ENCODE data around the gene FUBP3.

Gene FUBP3

DNA sequence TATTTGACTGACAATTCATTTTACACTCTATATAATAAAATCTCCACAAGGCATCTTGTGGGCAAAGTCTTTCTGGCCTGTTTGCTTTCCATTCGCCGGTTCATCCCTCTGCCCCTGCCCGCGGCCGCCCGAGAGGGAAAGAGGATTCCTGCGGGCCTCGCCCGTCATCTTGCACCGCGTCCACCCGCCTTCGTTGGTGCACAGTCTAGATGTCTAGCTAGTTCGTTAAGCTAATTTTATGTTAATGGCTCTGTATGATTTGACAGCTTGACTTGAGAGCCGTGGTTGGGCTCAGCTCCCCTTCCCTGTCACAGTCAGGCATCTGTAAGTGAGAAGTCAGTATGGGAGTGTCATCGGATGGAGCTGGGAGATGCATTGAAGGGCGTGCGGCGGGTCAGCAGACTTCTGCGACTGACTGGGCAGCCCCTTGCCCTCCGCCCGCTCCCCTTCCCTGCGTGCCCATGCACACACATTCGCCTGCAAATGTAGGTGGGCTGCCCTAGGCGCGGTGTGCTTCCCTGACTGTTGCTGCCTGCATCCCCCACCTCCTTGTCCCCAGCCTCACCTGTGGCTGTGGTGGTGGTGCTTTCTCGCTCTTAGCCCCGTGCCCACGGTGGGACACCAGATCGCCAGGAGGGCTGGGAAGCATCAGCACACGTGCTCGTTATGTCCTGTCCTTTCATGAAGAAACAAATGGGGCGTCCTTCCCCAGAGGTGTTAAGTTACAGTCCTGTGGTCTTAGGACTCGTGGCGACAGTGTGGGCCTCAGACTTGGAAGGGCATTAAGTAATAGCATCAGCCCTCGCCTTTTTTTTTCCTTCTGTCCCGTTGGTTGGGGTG lies 59.1 kb downstream of the FUBP3 start:
- H3K36me3 ChIP-seq (ENCODE audit: insufficient read depth, low read length): peaks cover 51% of the 10 kb centered on the region
- H3K27me3 ChIP-seq (ENCODE audit: insufficient read depth, low read length): no peaks in the 10 kb centered on the region
- WGBS: 89% methylated on average over 37 of the region's 37 CpGs
- H3K4me1 ChIP-seq (ENCODE audit: insufficient read depth, low read length): peaks cover 16% of the 10 kb centered on the region
- H3K9me3 ChIP-seq (ENCODE audit: insufficient read depth, low read depth, low read length): no peaks in the 10 kb centered on the region
- H3K4me3 ChIP-seq (ENCODE audit: low read length): no peak overlapping the region
- no peak overlapping the region for H3K27ac ChIP-seq (ENCODE audit: low read depth, low read length)
- H3K9ac ChIP-seq (ENCODE audit: low read depth, low read length): no peak overlapping the region; the same call in 1 of the 2 replicates

GRCh38 chr9:130639124-130639765 lies 59.9 kb downstream of the FUBP3 start:
- Histone ChIP-seq H3K27ac (ENCODE audit: low read depth, low read length) (no peak overlapping the region), H3K9me3 (ENCODE audit: insufficient read depth, low read depth, low read length) (no peaks in the 10 kb centered on the region), H3K27me3 (ENCODE audit: insufficient read depth, low read length) (no peaks in the 10 kb centered on the region), H3K4me3 (ENCODE audit: low read length) (no peak overlapping the region), H3K36me3 (ENCODE audit: insufficient read depth, low read length) (peaks cover 44% of the 10 kb centered on the region), H3K4me1 (ENCODE audit: insufficient read depth, low read length) (peaks cover 16% of the 10 kb centered on the region), H3K9ac (ENCODE audit: low read depth, low read length) (no peak overlapping the region)
- WGBS: 73% methylated on average over 20 of the region's 20 CpGs

GRCh38 chr9:130639866-130640555 lies 60.6 kb downstream of the FUBP3 start:
- H3K27me3 ChIP-seq (ENCODE audit: insufficient read depth, low read length): no peaks in the 10 kb centered on the region

GRCh38 chr9:130640681-130641080 lies 61.3 kb downstream of the FUBP3 start:
- H3K9me3 ChIP-seq (ENCODE audit: insufficient read depth, low read depth, low read length): no peaks in the 10 kb centered on the region
- H3K27me3 ChIP-seq (ENCODE audit: insufficient read depth, low read length): no peaks in the 10 kb centered on the region

More at GRCh38 chr9:130639866-130640555, 60.6 kb downstream of the FUBP3 start:
- no peaks in the 10 kb centered on the region for H3K9me3 ChIP-seq (ENCODE audit: insufficient read depth, low read depth, low read length)
- H3K9ac ChIP-seq (ENCODE audit: low read depth, low read length): no peak overlapping the region
- no peak overlapping the region for H3K4me3 ChIP-seq (ENCODE audit: low read length)
- peaks cover 36% of the 10 kb centered on the region for H3K36me3 ChIP-seq (ENCODE audit: insufficient read depth, low read length)
- no peak overlapping the region for H3K27ac ChIP-seq (ENCODE audit: low read depth, low read length)
- 95% methylated on average over 17 of the region's 17 CpGs for WGBS
- peaks cover 16% of the 10 kb centered on the region for H3K4me1 ChIP-seq (ENCODE audit: insufficient read depth, low read length)

DNA sequence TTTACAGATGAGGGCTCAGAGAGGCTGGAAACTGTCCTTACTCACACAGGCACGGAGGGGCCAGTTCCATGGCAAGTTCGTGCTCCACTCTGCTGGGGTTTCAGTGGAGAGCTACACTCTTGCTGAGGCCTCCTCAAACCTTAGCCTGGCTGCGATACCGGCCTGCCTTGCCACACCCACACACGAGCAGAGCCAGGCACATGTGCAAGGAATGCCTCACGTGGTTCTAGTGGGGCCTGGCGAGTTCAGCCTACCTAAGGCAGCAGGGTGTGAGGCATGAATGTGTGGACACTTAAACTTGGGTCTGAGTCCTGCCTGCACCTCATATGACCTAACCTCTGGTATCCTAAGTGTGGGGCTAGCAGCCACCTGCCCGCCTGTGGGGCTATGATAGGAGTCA lies 63.5 kb downstream of the FUBP3 start:
- H3K27me3 ChIP-seq (ENCODE audit: insufficient read depth, low read length): no peaks in the 10 kb centered on the region
- no peak overlapping the region for H3K9ac ChIP-seq (ENCODE audit: low read depth, low read length)
- H3K4me3 ChIP-seq (ENCODE audit: low read length): no peak overlapping the region
- H3K36me3 ChIP-seq (ENCODE audit: insufficient read depth, low read length): peaks cover 9% of the 10 kb centered on the region
- H3K4me1 ChIP-seq (ENCODE audit: insufficient read depth, low read length): peaks cover 15% of the 10 kb centered on the region
- no peaks in the 10 kb centered on the region for H3K9me3 ChIP-seq (ENCODE audit: insufficient read depth, low read depth, low read length)
- WGBS: 92% methylated on average over 8 of the region's 8 CpGs
- no peak overlapping the region for H3K27ac ChIP-seq (ENCODE audit: low read depth, low read length)

More at GRCh38 chr9:130640681-130641080, 61.3 kb downstream of the FUBP3 start:
- H3K4me3 ChIP-seq (ENCODE audit: low read length): no peak overlapping the region
- peaks cover 16% of the 10 kb centered on the region for H3K4me1 ChIP-seq (ENCODE audit: insufficient read depth, low read length)
- peaks cover 30% of the 10 kb centered on the region for H3K36me3 ChIP-seq (ENCODE audit: insufficient read depth, low read length)
- 76% methylated on average over 7 of the region's 7 CpGs for WGBS
- no peak overlapping the region for H3K9ac ChIP-seq (ENCODE audit: low read depth, low read length)
- no peak overlapping the region for H3K27ac ChIP-seq (ENCODE audit: low read depth, low read length)

DNA sequence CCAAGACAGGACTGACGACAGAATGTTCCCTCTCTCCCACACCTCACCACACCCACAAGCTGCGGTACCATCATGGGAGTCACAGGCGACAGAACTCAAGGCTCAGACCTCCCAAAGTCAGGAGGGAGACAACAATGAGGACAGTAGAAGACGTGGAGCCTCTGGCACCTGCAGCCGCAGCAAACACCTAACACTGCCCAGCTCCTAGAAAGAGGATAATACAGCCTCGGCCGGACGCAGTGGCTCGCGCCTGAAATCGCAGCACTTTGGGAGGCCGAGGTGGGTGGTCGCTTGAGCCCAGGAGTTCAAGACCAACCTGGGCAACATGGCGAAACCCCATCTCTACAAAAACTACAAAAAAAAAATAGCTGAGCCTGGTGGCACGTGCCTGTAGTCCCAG lies 71.8 kb downstream of the FUBP3 start:
- Histone ChIP-seq H3K27me3 (ENCODE audit: insufficient read depth, low read length) (peaks cover 21% of the 10 kb centered on the region), H3K27ac (ENCODE audit: low read depth, low read length) (no peak overlapping the region), H3K36me3 (ENCODE audit: insufficient read depth, low read length) (no peaks in the 10 kb centered on the region), H3K9me3 (ENCODE audit: insufficient read depth, low read depth, low read length) (no peaks in the 10 kb centered on the region), H3K4me1 (ENCODE audit: insufficient read depth, low read length) (no peaks in the 10 kb centered on the region), H3K4me3 (ENCODE audit: low read length) (no peak overlapping the region), H3K9ac (ENCODE audit: low read depth, low read length) (no peak overlapping the region)
- WGBS: 88% methylated on average over 15 of the region's 15 CpGs

DNA sequence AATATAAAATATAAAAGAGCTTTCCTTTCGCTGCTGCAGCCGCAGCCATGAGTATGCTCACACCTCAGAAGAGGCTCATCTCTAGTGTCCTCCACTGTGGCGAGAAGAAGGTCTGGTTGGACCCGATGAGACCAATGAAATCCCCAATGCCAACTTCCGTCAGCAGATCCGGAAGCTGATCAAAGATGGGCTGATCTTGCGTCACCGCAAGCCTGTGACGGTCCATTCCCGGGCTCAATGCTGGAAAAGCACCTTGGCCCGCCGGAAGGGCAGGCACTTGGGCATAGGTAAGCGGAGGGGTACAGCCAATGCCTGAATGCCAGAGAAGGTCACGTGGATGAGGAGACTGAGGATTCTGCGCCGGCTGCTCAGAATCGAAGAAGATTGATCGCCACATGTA lies 72.4 kb downstream of the FUBP3 start:
- Histone ChIP-seq H3K4me3 (ENCODE audit: low read length) (no peak overlapping the region), H3K36me3 (ENCODE audit: insufficient read depth, low read length) (no peaks in the 10 kb centered on the region), H3K4me1 (ENCODE audit: insufficient read depth, low read length) (no peaks in the 10 kb centered on the region), H3K9me3 (ENCODE audit: insufficient read depth, low read depth, low read length) (no peaks in the 10 kb centered on the region), H3K9ac (ENCODE audit: low read depth, low read length) (no peak overlapping the region), H3K27ac (ENCODE audit: low read depth, low read length) (no peak overlapping the region), H3K27me3 (ENCODE audit: insufficient read depth, low read length) (peaks cover 26% of the 10 kb centered on the region)
- 94% methylated on average over 18 of the region's 18 CpGs for WGBS

GRCh38 chr9:130654879-130655278 lies 75.5 kb downstream of the FUBP3 start:
- Histone ChIP-seq H3K4me1 (ENCODE audit: insufficient read depth, low read length) (no peaks in the 10 kb centered on the region), H3K36me3 (ENCODE audit: insufficient read depth, low read length) (no peaks in the 10 kb centered on the region), H3K27ac (ENCODE audit: low read depth, low read length) (no peak overlapping the region), H3K9me3 (ENCODE audit: insufficient read depth, low read depth, low read length) (0 out of 2 replicates have a peak, but pooled peaks cover 3% of the 10 kb centered on the region), H3K27me3 (ENCODE audit: insufficient read depth, low read length) (peaks cover 57% of the 10 kb centered on the region), H3K9ac (ENCODE audit: low read depth, low read length) (no peak overlapping the region), H3K4me3 (ENCODE audit: low read length) (no peak overlapping the region)
- 88% methylated on average over 4 of the region's 6 CpGs for WGBS

DNA sequence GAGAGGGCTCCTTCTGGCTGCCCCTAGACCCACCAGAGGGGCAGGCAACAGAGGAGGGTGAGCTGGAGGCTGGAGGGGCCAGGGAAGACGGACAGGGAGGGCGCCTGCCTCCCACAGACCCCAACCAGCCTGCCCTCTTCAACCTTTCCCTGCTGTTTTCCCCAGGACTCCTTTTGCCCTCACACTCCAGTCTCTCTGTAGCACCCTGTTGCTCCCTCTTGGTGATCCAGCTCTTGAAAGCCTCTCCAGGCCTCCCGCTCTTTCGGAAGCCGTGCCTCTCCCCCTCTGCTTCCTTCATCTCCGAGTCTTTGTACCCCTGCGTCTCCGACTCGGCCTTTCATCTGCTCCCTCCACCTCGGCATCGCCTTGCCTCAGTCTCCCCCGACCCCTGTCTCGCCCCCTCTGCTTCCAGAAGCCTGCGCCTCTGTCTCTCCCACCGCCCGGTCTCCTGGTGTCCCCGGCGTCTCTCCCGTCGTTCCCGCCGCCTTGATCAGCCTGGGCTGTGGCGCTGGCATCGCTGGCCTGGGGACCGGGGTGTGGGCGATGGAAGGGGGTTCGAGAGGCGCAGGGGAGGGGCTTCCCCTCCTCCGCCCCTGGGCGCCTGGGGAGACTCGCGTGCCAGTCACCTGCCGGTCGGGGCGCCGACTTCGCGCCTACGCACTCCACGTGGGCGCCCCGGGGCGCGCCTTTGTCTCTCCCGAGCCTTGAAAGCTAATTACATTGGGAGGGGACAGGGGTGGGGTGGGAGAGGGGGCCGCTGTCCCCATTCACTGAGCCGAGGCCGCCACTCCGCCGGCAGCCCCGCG lies 79.7 kb downstream of the FUBP3 start:
- 0 out of 2 replicates have a peak, but pooled peaks cover 3% of the 10 kb centered on the region for H3K9me3 ChIP-seq (ENCODE audit: insufficient read depth, low read depth, low read length)
- H3K9ac ChIP-seq (ENCODE audit: low read depth, low read length): no peak overlapping the region
- H3K4me3 ChIP-seq (ENCODE audit: low read length): peak overlapping the region; percentile 12; the same call in 1 of the 2 replicates
- 14% methylated on average over 52 of the region's 52 CpGs for WGBS
- H3K27ac ChIP-seq (ENCODE audit: low read depth, low read length): no peak overlapping the region
- H3K27me3 ChIP-seq (ENCODE audit: insufficient read depth, low read length): peaks cover 93% of the 10 kb centered on the region
- 0 out of 2 replicates have a peak, but pooled peaks cover 7% of the 10 kb centered on the region for H3K4me1 ChIP-seq (ENCODE audit: insufficient read depth, low read length)
- H3K36me3 ChIP-seq (ENCODE audit: insufficient read depth, low read length): no peaks in the 10 kb centered on the region

DNA sequence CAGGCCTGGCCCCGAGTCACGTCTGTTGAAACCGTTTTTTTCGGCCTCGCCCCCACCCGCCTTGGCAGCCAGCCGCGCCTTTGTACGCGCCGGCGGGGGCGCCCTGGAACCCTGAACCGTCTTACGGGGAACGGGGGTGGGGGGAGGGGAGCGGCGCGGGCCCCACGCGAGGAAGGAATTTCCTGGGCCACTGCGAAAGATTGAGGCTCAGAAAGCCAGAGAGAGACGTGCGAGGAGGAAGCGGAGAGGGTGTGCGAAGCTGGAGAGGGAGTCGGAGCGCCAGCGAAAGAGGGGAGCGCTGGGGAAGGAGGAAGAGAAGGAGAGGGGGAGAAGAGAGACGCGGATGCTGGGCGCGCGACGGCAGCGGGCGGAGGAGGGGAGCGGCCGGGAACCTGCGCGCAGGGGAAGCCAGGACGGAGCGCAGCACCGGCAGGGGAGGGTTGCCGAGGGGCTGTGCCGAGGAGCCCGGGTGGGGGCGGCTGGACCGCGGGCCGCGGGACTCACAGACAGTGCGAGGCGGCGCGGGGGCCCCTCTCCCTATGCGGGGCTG lies 80.4 kb downstream of the FUBP3 start:
- peaks cover 98% of the 10 kb centered on the region for H3K27me3 ChIP-seq (ENCODE audit: insufficient read depth, low read length)
- no peak overlapping the region for H3K9ac ChIP-seq (ENCODE audit: low read depth, low read length)

More for the DNA sequence above, 80.4 kb downstream of the FUBP3 start:
- WGBS: 3% methylated on average over 58 of the region's 58 CpGs
- Histone ChIP-seq H3K4me3 (ENCODE audit: low read length) (peak overlapping the region; percentile 44; the same call in 1 of the 2 replicates), H3K27ac (ENCODE audit: low read depth, low read length) (no peak overlapping the region), H3K4me1 (ENCODE audit: insufficient read depth, low read length) (0 out of 2 replicates have a peak, but pooled peaks cover 7% of the 10 kb centered on the region), H3K36me3 (ENCODE audit: insufficient read depth, low read length) (no peaks in the 10 kb centered on the region), H3K9me3 (ENCODE audit: insufficient read depth, low read depth, low read length) (0 out of 2 replicates have a peak, but pooled peaks cover 3% of the 10 kb centered on the region)
